Neural progenitor cell (in vitro differentiated cells): Measurements from ENCODE around the gene DDOST.

ENCODE experiments used
- CTCF ChIP-seq: fragments of 200-600 bp; sonication (generic); IDR thresholded peaks from 2 replicates; pipeline ENCODE4 v1.5.1; 2017; ENCODE audit warnings: antibody characterized with exemption, mild to moderate bottlenecking
- EZH2 ChIP-seq: fragments of 200-600 bp; sonication (generic); IDR thresholded peaks from 2 replicates; pipeline ENCODE4 v1.6.1; 2017; ENCODE audit warnings: antibody characterized with exemption, mild to moderate bottlenecking, moderate library complexity

DNA sequence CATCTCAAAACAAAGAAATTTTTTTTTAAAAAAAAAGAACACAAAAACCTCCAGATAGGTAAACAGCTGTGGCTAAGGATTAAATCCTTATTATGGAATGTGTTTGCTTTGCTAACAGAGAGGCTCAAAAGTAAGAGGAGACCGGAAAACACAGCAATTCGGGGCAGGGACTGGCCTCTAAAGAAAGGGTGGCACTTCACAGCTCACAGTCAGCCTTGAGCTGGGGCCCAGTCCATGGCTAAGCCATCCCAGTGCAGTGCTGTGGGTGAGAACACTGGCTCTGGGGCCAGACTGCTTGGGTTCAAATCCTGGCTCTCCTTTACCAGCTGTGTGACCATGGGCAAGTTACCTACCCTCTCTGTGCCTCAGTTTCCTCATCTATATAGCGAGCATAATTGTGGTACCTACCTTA is 28.5 kb upstream of the DDOST start:
- no peak for TF ChIP-seq EZH2
- no peak for TF ChIP-seq CTCF
